HEK293T (cell line): Measurements from ENCODE around the gene NUTM1.

Experiments used
- BHLHE40 ChIP-seq: fragments of 450-650 bp; IDR thresholded peaks from 2 replicates; pipeline ENCODE4 v1.6.1; 2016; ENCODE audit warnings: mild to moderate bottlenecking, moderate library complexity, borderline replicate concordance
- FOXA1 ChIP-seq: fragments of 450-650 bp; IDR thresholded peaks from 2 replicates; pipeline ENCODE4 v1.6.1; 2016; ENCODE audit warnings: mild to moderate bottlenecking
- FOXM1 ChIP-seq: fragments of 450-650 bp; IDR thresholded peaks from 2 replicates; pipeline ENCODE4 v1.6.1; 2017; ENCODE audit warnings: mild to moderate bottlenecking, borderline replicate concordance
- HDGF ChIP-seq: fragments of 450-650 bp; IDR thresholded peaks from 2 replicates; pipeline ENCODE4 v1.6.1; 2017; ENCODE audit warnings: antibody characterized with exemption, borderline replicate concordance
- SP1 ChIP-seq: fragments of 450-650 bp; IDR thresholded peaks from 2 replicates; pipeline ENCODE4 v1.6.1; 2017
- SUZ12 ChIP-seq: fragments of 450-650 bp; IDR thresholded peaks from 2 replicates; pipeline ENCODE4 v1.6.1; 2016; ENCODE audit warnings: mild to moderate bottlenecking
- ZNF384 ChIP-seq: fragments of 450-650 bp; IDR thresholded peaks from 2 replicates; pipeline ENCODE4 v1.6.1; 2016

DNA sequence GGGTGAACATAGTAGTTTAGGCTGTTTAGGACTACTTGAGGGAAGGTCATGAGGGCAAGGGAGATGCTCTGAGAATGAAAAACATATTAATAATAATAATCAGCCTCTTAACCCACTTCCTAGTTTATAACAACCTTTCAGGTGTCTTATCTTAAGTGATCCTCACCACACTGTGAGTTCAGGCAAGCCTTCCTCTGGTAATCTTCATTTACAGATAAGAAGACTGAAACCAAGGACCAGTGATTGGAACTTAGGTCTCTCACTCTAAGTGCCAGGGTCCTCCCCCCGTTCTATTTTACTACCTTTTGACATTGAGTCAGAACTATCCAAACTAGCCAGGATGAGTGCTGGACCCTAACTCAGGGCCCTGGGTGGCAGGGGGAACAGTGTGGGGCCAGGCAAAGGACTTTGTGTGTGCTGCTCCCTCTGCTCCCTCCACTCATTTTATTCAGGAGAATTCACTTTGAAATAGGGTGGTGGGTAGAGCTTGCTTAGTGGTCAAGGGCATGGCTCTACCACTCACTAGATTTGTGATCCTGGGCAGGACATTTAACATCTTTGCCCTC lies 5.7 kb downstream of the NUTM1 start:
- TF ChIP-seq SUZ12 = no peak
- no peak for TF ChIP-seq FOXM1
- no peak for TF ChIP-seq HDGF
- no peak for TF ChIP-seq FOXA1
- no peak for TF ChIP-seq ZNF384
- TF ChIP-seq BHLHE40 = no peak
- TF ChIP-seq SP1 = no peak
